Endothelial cell (in vitro differentiated cells): ENCODE measurements around the gene HHIPL1. TPM values are rescaled to one million over a fixed set of nuclear protein-coding genes. Genes with fewer than 3 reads are reported as not detected.
A peak's percentile ranks its signal among the peaks of the same experiment; 100 is the strongest.

Source experiments
- DNase-seq: peaks from one replicate; pipeline ENCODE4 v3.0.0; 2021; ENCODE audit warnings: low spot score
- H3K27ac Mint-ChIP-seq: one replicate; pipeline ENCODE4 v1.8.0; 2021; ENCODE audit warnings: mixed read lengths, inconsistent platforms; ENCODE audit not compliant: unreplicated experiment
- H3K27me3 Mint-ChIP-seq: one replicate; pipeline ENCODE4 v1.8.0; 2021; ENCODE audit warnings: mild to moderate bottlenecking, moderate library complexity, mixed read lengths, inconsistent platforms; ENCODE audit not compliant: unreplicated experiment
- H3K36me3 Mint-ChIP-seq: one replicate; pipeline ENCODE4 v1.8.0; 2021; ENCODE audit warnings: mild to moderate bottlenecking, low read depth, mixed read lengths, inconsistent platforms; ENCODE audit not compliant: unreplicated experiment
- H3K4me1 Mint-ChIP-seq: one replicate; pipeline ENCODE4 v1.8.0; 2021; ENCODE audit warnings: mild to moderate bottlenecking, mixed read lengths, inconsistent platforms; ENCODE audit not compliant: unreplicated experiment
- H3K4me3 Mint-ChIP-seq: one replicate; pipeline ENCODE4 v1.8.0; 2021; ENCODE audit warnings: mild to moderate bottlenecking, mixed read lengths, inconsistent platforms; ENCODE audit not compliant: unreplicated experiment
- H3K9me3 Mint-ChIP-seq: one replicate; pipeline ENCODE4 v1.8.0; 2021; ENCODE audit warnings: mixed read lengths, inconsistent platforms; ENCODE audit not compliant: unreplicated experiment
- CTCF ChIP-seq: fragments of 200-600 bp; sonication (generic); IDR thresholded peaks from one replicate; pipeline ENCODE4 v1.5.0; 2021; ENCODE audit warnings: antibody characterized with exemption; ENCODE audit not compliant: unreplicated experiment
- total RNA-seq: library from RNA; stranded (reverse); fragmentation: NEBNext Ultra II Directional; extraction: Animal tissue kit (Norgen Biotek cat#: 25700); gene quantifications from one replicate; pipeline ENCODE4 v1.2.1, GENCODE V29; 2021; ENCODE audit not compliant: unreplicated experiment

HHIPL1 gene
- total RNA-seq, 1 donor from 2014 or later = 15.1 TPM

GRCh38 chr14:99688210-99688581, 43.3 kb downstream of the HHIPL1 start:
- peaks cover 12% of the 10 kb centered on the region for H3K27me3 Mint-ChIP-seq
- H3K4me1 Mint-ChIP-seq = peaks cover 41% of the 10 kb centered on the region
- no peaks in the 10 kb centered on the region for H3K9me3 Mint-ChIP-seq
- DNase-seq = no peak
- TF ChIP-seq CTCF = no peak
- no peak overlapping the region for H3K27ac Mint-ChIP-seq
- H3K4me3 Mint-ChIP-seq = no peak overlapping the region
- H3K36me3 Mint-ChIP-seq = peaks cover 5% of the 10 kb centered on the region

DNA sequence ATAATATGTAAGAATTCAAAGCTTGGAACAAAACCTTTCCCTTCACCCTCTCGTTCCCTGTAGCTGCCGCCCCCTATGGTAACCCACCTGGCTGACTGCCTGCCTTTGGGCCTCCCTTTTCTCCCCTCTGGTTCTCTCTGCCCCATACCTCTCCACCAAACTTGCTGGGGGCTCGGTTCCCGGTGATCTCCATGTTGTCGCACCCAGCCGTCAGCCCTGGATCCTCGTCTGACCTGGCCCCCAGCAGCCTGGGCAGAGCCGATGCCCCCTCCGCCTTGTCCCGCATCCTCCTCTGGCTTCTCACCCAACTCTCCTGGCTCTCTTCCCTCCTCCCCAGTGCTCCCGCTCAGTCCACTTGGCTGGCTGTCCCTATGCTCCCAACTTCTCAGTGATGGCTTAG, 43.7 kb downstream of the HHIPL1 start:
- Mint-ChIP-seq H3K4me1 (peaks cover 41% of the 10 kb centered on the region), H3K4me3 (peak overlapping the region; percentile 70), H3K27me3 (peaks cover 12% of the 10 kb centered on the region), H3K9me3 (no peaks in the 10 kb centered on the region), H3K36me3 (peaks cover 5% of the 10 kb centered on the region), H3K27ac (peak overlapping the region; percentile 79)
- no peak for DNase-seq
- no peak for TF ChIP-seq CTCF

- Mint-ChIP-seq H3K4me1 (peaks cover 41% of the 10 kb centered on the region), H3K9me3 (no peaks in the 10 kb centered on the region), H3K27me3 (peaks cover 12% of the 10 kb centered on the region), H3K4me3 (peak overlapping the region; percentile 70), H3K36me3 (peaks cover 5% of the 10 kb centered on the region), H3K27ac (peak overlapping the region; percentile 1)
- no peak for TF ChIP-seq CTCF
- DNase-seq = no peak
These were observed 44.6 kb downstream of the HHIPL1 start for GRCh38 chr14:99689266-99690236.

DNA sequence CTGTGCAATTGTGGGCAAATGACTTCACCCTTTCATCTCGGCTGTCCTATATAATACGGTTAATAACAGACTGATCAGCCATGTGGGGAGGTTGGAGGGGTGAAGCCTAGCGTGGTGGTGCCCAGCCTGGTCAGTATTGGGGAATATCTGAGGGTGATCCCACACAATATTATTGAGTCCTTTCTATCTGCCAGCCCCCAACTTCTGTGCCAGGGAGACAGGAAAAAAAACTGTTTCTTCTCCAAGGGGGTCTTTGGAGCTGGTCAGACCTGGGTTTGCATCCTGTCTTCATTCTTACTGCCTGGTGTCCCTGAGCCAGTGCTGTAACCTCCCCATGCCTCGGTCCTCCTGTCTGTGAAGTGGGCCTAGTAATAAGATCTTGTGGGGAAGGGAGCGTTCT, 45.7 kb downstream of the HHIPL1 start:
- DNase-seq = no peak

More for the DNA sequence above, 45.7 kb downstream of the HHIPL1 start:
- Mint-ChIP-seq H3K4me1 (peaks cover 40% of the 10 kb centered on the region), H3K27ac (no peak overlapping the region), H3K9me3 (no peaks in the 10 kb centered on the region), H3K4me3 (no peak overlapping the region), H3K27me3 (peaks cover 9% of the 10 kb centered on the region), H3K36me3 (peaks cover 5% of the 10 kb centered on the region)
- no peak for TF ChIP-seq CTCF
